Skeletal muscle cell (primary cell): ENCODE measurements around the gene SPATA7.

ENCODE experiments used
- DNase-seq: peaks from one replicate; pipeline ENCODE4 v3.0.0-alpha.2; 2010; ENCODE audit warnings: low read depth
- H3K4me3 ChIP-seq: 2 replicates; pipeline ENCODE4 v1.5.1; 2011; ENCODE audit warnings: low read depth, mild to moderate bottlenecking, control low read depth, low read length, moderate library complexity

SPATA7 gene

DNA sequence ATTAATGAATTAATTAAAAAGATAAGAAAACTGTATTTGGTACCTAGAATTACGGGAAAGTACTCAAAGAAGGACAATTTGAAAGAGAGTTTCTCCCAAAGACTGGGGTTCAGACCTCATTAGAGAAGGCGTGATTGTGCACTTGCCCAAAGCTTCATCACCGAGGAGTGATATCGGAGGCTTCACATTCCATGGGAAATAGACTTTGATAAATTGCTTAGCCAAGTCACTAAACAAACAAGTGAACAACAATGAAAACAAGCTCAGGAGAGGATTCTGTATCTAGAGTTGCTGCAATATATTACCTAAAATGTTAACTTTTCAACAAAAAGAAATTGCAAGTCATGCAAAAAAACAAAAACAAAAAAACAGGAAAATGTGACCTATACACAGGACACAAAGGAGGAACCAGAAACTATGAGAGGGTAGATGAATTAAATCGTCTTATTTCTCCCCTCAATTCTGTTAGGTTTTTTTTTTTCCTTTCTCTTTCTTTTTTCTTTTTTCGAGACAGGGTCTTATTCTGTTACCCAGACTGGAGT, 3.4 kb downstream of the SPATA7 start:
- DNase-seq = no peak

DNA sequence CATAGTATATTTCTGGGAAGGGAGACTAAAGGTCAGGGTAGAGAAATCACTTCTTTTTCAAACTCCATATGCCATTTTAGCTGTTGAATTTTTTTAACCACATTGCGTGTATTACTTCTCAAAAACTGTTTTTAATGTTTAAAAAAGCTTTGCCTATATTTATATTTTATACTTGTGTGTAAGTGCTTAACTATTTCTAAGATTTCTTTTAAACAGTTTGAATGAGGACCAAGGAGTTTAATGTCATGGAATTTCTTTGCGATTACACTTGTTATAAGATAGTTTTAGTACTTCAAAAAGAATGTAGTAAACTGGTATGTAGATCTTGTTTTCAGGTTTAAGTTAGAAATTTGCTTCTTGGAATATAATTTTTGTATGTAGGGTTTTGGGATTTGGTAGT, 7.2 kb downstream of the SPATA7 start:
- no peak overlapping the region for H3K4me3 ChIP-seq
- DNase-seq = no peak

More for the DNA sequence above, 3.4 kb downstream of the SPATA7 start:
- H3K4me3 ChIP-seq = no peak overlapping the region

DNA sequence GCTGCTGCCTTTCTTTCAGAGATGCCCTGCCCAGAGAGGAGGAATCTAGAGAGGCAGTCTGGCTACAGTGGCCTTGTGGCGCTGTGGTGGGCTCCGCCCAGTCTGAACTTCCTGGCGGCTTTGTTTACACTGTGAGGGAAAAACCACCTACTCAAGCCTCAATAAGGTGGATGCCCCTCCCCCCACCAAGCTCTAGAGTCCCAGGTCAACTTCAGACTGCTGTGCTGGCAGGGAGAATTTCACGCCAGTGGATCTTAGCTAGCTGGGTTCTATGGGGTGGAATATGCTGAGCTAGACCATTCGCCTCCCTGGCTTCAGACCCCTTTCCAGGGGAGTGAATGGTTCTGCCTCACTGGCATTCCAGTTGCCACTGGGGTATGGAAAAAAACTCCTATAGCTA, 25.6 kb downstream of the SPATA7 start:
- no peak overlapping the region for H3K4me3 ChIP-seq

DNA sequence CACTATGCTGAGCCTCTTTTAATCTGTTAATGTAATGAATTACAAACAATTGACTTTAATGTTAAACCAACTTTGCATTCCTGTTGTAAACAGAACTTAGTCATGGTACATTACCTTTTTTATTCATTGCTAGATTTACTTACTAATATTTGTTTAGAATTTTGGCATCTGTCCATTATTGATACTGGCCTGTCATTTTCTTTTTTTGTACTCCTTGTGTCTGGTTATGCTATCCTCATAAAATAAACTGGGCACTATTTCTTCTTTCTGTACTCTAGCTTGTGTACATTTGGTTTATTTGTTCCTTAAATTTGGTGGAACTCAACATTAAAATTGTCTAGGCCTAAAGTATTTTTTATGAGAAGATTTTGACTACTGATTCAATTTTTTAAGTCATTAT, 32.1 kb downstream of the SPATA7 start:
- H3K4me3 ChIP-seq = no peak overlapping the region

More for the DNA sequence above, 25.6 kb downstream of the SPATA7 start:
- no peak for DNase-seq

DNA sequence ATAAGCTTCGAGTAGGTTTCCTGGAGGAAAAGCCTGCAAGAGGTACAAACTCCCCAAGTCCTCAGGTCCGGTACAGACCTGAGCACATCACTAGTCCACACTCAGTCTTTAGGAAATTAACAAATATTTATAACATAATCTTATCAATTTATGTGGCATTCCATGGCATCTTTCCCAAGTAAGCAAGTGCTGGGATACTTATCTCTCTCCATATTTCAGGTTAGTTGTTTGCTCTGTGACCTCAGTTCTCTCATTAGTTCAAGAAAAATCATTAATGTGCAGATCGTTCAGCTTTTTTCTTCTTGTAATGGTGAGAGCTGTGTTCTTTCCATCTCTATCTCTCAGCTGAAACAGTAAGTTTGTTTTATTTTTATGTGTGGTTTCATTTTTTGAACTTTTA, 34.7 kb downstream of the SPATA7 start:
- DNase-seq = no peak

More for the DNA sequence above, 32.1 kb downstream of the SPATA7 start:
- no peak for DNase-seq

DNA sequence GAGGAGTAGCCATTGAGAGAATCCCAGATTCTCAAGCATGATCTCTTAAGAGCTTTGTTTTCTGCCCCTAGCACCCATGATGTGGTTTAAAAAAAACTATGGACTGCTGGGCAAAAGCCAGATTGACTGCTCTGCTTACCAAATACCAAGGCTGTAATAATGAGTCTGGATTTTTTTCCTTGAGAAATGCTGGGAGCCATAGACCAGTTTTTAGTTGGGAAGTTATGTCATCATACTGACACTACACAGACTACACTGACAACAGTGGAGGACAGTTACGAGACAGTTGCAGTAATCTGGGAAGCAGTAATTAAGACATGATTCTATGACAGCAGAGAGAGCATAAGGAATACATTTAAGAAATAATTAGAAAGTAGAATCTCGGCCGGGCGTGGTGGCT, 35.8 kb downstream of the SPATA7 start:
- DNase-seq = no peak
- no peak overlapping the region for H3K4me3 ChIP-seq

More for the DNA sequence above, 34.7 kb downstream of the SPATA7 start:
- H3K4me3 ChIP-seq = no peak overlapping the region

DNA sequence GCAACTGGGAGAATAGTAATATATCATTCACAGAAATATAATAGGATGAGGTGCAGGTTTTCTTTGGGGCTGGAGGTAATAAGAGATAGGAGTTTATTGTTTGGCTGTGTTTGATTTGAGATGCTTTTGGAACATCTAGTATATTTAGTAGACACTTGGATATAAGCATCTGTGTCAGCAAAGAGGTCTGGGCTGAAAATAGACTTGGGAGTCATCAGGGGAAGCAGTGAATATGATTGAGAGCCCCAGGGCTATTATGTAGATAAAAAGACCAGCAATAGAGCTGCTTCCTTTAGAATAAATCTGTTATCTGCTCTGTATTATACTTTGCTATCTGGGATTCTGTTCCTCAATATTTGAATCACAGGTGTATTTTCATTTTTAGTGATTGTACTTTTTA, 36.6 kb downstream of the SPATA7 start:
- no peak for DNase-seq
- H3K4me3 ChIP-seq = no peak overlapping the region

DNA sequence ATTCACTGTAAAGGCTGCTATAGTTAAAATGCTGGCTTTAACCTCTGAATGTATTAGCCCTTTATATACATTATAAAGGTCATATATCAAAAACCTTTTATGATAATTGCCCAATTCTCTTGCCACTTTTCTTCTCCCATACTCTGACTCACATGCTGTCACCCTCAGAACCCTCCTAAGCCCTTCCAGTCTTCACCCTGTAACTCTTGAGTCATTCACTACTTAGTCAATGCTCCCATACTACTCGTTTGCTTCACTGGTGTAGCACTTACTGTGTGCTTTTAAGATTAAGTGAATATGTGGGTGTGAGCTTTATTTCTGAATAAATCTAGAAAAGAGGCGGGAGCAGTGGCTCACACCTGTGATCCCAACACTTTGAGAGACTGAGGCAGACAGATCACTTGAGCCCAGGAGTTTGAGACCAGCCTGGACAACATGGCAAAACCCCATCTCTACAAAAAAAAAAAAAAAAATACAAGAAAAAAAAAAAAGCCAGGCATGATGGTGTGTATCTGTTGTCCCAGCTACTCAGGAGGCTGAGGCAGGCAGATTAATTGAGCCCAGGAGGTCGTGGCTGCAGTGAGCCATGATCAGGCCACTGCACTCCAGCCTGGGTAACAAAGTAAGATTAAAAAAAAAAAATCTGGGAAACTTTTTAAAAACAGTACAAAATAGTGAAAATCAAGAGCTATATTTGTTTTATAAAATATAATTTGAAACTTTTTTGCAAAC, 37.6 kb downstream of the SPATA7 start:
- H3K4me3 ChIP-seq = no peak overlapping the region
- DNase-seq = peak; percentile 31

DNA sequence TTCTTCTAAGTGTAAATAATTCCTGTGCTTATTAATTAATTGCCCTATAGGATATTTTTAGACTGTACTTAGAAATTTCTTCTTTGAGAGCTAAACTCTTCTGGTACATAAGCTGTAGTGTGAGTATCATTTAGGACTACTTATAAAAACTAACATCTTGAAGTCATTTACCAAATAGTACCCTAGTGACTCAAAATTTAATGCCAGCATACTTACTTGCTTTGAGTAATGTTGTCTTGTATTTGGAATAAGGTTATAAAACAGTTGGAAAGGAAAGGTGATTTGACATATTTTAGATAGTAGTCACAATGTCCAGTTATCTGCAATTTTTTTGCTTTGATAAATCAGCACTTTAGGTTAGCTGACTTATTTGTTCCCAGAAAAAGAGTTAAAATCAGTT, 39.1 kb downstream of the SPATA7 start:
- no peak for DNase-seq

DNA sequence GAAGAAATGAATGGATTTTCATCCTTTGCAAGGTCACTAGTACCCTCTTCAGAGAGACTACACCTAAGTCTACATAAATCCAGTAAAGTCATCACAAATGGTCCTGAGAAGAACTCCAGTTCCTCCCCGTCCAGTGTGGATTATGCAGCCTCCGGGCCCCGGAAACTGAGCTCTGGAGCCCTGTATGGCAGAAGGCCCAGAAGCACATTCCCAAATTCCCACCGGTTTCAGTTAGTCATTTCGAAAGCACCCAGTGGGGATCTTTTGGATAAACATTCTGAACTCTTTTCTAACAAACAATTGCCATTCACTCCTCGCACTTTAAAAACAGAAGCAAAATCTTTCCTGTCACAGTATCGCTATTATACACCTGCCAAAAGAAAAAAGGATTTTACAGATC, 40.8 kb downstream of the SPATA7 start:
- H3K4me3 ChIP-seq = no peak overlapping the region
- no peak for DNase-seq

More for the DNA sequence above, 39.1 kb downstream of the SPATA7 start:
- no peak overlapping the region for H3K4me3 ChIP-seq

DNA sequence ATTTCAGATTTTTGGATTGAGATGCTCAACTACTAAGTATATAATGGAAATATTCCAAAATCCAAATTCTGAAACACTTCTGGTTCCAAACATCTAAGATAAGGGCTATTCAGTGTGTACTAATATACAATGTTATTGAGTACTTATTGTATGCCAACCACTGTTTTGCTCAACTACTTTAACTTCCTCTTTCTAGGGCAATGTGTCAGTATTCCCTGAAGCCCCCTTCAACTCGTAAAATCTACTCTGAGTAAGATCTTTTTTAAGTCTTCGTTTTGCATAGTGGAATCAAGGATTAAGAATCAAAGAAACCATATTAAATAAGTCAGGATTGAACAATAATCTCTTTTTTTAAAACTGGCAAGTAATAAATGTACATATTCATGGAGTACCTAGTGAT, 45.5 kb downstream of the SPATA7 start:
- no peak overlapping the region for H3K4me3 ChIP-seq

DNA sequence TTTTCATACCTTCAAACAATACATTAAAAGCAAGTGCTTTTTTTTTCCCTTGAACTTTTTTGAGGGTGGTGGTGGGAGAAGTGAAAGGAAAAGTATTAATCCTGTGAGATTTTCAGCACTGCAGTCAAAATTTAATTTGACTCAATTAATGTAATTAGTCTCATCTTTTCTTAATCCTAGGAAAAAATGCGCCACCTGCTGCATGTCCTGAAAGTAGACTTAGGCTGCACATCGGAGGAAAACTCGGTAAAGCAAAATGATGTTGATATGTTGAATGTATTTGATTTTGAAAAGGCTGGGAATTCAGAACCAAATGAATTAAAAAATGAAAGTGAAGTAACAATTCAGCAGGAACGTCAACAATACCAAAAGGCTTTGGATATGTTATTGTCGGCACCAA, 52.2 kb downstream of the SPATA7 start:
- no peak for DNase-seq
- no peak overlapping the region for H3K4me3 ChIP-seq

More for the DNA sequence above, 45.5 kb downstream of the SPATA7 start:
- no peak for DNase-seq

DNA sequence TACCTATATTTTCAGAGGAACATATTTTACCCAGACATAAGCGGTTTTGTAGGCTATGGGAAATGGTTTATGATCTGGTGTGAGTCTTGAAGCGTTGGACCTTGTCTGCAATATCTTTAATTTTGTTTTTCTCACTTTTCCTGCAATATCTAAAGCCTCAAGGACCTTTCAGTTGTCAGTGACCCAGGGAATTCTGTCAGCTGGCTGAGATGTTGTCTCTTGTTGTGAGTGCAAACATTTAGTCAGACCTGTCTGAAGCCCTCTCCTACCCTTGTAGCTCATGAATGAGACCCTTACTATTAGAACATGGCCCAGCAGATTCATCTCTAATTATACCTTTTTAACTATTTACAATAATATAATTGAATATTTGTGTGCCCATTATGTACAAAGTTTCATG, 53.6 kb downstream of the SPATA7 start:
- DNase-seq = no peak
- no peak overlapping the region for H3K4me3 ChIP-seq

DNA sequence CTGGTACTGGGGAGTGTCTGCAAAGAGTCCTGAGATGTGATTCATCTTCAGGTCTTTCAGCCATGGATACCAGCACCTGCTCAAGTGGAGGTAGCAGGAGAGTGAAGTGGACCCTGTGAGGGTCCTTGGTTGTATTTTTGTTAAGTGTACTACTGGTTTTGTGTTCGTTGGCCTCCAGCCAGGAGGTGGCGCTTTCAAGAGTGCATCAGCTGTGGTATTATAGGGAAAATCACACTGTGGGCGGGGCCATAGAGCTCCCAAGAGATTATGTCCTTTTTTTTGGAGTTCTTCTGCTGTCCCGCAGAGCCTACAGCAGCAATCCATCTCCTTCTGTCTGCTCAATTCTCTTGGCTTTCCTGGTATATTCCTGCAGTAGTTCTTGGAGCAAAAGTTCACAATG, 66.8 kb downstream of the SPATA7 start:
- H3K4me3 ChIP-seq = no peak overlapping the region
- DNase-seq = no peak

DNA sequence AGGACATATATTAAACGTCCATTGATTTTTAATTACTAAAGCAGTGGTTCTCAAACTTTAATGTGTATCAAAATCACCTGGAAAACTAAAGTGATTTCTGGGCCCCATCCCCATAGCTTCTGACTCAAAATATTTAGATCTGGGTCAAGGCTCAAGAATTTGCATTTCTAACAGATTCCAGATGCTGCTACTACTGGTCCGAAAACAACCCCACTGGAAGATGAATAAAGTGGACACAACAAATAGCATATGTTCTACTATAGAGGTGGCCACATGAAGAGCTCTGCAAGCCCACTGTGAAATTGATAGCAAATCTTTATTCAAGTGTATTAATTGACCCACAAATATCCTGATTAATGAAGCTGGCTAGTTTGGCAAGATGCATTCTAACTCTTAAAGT, 69.4 kb downstream of the SPATA7 start:
- no peak for DNase-seq
- H3K4me3 ChIP-seq = no peak overlapping the region

DNA sequence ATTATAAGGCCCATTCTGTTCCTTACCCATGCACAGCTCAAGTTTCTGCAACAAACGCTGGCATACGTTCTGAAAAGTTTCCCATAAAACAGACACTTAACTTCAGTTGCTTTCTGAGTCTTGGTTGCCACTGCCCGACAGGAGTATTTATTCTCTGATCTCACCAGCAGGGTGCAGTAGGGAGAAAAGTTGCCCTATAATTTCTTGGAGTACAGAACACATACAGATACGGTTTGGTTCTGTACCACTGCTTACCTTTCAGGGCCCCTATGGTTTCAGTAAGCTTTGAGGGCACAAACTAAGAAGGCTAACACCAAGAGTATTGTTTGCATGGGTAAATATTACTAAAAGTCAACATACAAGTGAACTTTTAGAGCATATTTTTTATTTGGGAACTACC, 77.9 kb downstream of the SPATA7 start:
- DNase-seq = no peak
- H3K4me3 ChIP-seq = no peak overlapping the region

DNA sequence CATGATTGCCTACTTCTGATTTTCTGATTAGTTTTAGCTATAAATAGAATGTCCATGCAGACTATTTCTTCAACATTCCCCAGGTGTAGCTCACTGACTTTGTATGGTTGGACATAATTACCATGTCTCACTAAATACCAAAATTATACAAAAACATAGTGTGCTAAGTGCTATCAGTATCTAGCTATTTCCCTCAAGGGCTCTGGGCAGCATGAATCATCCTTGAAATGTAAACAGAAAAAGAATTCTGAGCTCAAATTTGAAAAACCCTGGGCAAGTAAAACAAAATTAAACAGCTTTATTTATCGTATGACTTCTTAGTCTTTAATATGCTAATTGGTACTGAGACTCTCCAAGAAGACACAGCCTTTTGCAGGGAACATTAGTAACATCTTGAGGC, 82.9 kb downstream of the SPATA7 start:
- DNase-seq = no peak
- no peak overlapping the region for H3K4me3 ChIP-seq

DNA sequence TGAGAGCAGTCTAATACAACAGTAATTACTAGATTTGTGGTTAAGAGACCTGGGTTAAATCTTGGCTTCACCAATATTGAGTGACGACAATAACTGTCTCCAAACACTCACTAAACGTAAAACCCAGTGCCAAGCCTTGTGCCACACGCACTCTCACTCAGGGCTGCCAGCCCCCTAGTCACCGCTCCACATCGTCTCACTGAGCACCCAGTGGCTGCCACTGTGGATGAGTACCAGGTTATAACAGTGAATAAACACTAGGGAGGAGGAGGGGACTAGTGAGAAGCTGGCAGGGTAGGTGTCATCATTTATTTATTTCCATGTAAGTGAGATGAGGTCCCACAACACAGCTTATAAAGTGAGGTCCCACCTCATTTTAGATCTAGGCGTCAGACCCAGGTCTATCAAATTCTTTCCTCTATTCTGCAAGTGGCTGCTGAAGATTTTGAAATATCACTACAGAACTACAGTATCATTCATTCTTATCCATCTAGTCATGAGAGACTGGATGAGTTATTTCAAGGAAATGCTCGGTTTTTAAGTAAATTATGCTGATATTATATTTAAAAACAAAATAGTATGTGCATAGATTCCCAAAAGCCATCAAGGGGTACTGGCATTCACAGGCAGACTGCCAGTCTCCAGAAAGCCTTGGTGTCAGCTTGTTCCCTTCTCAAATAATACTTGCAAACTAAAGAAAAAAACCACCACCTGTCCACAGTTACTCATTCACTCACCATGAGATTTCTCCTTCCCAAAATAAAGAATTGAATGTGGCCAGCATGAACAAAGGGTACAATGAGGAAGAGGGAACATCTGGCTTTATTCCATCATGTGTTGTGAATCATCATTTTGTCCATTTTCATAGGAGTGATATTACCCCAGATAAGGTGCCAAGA, 85.3 kb downstream of the SPATA7 start:
- H3K4me3 ChIP-seq = no peak overlapping the region
- DNase-seq = no peak

DNA sequence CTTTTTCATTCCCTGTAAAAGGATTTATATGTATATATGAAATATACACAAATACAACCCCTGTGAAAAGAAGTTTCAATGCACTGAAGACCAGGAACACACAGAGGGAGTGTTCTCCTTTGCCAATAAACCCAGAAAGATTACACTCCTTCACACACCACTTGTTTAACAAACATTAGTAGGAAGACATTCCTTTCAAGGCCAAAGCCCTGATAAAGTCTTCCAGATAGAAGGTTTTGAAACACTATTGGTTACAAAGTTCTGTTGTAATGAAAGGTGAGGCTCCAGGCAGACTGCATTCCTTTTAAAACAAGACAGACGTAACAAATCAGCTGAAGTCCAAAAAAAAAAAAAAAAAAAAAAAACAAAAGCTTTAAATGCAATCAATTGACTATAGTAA, 88.3 kb downstream of the SPATA7 start:
- no peak overlapping the region for H3K4me3 ChIP-seq
- DNase-seq = no peak

DNA sequence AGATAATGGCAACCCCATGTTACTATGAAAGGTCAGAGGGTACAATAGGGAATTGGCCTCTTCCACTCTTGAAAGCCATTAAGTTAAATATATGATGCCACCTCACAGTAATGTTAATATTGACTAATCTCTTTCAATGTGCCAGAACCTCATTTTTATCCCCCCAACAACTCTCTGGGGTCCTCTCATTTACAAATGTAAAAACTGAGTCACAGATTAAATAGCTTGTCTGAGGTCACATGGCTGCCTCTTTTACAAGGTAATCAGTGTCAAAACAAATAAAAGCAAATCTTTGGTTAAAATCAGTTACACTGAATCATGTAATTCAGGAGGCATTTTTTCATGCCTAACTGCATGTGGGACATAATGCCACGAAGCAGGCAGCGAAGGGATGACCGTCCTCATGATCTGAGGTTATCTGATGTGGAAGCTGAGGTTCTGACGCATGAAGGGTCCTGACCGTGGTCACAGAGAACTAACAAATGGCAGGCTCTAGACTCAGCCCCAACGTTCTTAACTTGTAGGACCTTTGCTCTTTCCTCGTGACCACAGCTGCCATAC, 90.8 kb downstream of the SPATA7 start:
- no peak for DNase-seq
- no peak overlapping the region for H3K4me3 ChIP-seq
